IPS-20b (cell line): ENCODE data around the gene AP4M1.
"Not testable (repeated sequence)": the region's sequence is repeated elsewhere in the genome, so short reads cannot be mapped to it uniquely, and the experiment has no call there.

Experiments used
- H3K27ac ChIP-seq: one replicate; pipeline ENCODE4 v1.5.1; 2013; ENCODE audit warnings: low read length
- H3K27me3 ChIP-seq: 2 replicates; pipeline ENCODE4 v1.6.1; 2013; ENCODE audit warnings: mild to moderate bottlenecking, low read length, inconsistent platforms; ENCODE audit not compliant: insufficient read depth
- H3K36me3 ChIP-seq: 2 replicates; pipeline ENCODE4 v1.6.1; 2013; ENCODE audit warnings: low read depth, mild to moderate bottlenecking, inconsistent platforms, low read length, moderate library complexity; ENCODE audit not compliant: insufficient read depth
- H3K4me1 ChIP-seq: 2 replicates; pipeline ENCODE4 v1.6.1; 2013; ENCODE audit warnings: mild to moderate bottlenecking, control low read depth, inconsistent platforms, low read length, moderate library complexity; ENCODE audit not compliant: insufficient read depth
- H3K4me3 ChIP-seq: 2 replicates; pipeline ENCODE4 v1.5.1; 2013; ENCODE audit warnings: mild to moderate bottlenecking, low read length, inconsistent platforms
- H3K9ac ChIP-seq: 2 replicates; pipeline ENCODE4 v1.6.1; 2013; ENCODE audit warnings: low read depth, mild to moderate bottlenecking, inconsistent platforms, low read length, moderate library complexity
- H3K9me3 ChIP-seq: 2 replicates; pipeline ENCODE4 v1.6.1; 2013; ENCODE audit warnings: mild to moderate bottlenecking, low read depth, low read length, inconsistent platforms; ENCODE audit not compliant: insufficient read depth

AP4M1 gene

DNA sequence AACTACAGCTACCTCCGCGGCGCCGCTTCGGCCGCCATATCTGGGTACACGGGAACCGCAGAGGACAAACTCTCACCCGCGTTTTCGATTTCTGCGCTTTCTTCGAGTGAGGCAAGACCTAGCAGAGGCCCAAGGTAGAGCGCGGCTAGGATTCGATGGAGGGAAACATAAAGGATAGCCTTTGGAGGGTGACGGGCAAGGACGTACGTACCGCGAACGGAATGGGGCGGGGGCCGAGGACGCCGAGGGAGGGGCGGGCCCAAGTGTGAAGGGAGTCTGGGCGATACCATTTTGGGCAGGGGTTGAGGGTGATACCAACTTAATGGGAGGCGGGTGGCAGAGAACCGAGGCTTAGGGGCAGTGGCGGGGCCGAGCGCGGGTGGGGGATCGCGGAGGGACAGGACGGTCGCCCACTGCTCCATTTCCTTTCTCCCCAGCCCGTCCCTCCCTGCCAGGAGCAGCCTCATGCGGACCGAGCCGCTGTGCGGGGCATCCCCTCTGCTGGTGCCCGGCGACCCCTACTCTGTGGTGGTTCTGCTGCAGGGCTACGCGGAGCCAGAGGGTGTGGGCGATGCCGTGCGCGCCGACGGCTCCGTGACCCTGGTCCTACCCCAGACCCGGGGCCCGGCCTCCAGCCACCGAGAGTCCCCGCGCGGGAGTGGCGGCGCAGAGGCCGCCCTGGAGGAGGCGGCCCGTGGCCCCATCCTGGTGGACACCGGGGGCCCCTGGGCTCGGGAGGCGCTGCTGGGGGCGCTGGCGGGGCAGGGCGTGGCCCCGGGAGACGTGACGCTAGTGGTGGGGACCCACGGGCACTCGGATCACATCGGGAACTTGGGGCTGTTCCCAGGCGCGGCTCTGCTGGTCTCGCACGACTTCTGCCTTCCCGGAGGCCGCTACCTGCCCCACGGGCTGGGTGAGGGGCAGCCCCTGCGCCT lies 25.8 kb downstream of the AP4M1 start, which contains the start of gene MBLAC1:
TSS of gene MBLAC1 (plus strand) at position 37 of the 935 bp plus-strand sequence. CDS start at position 466, 429 bp downstream.
- peak within 1 kb of the TSS; percentile 65 for H3K27ac ChIP-seq
- peaks cover 3% of the 10 kb centered on the region; the same call in 1 of the 2 replicates for H3K4me1 ChIP-seq
- H3K27me3 ChIP-seq: peaks cover 28% of the 10 kb centered on the region
- peak within 1 kb of the TSS; percentile 88 for H3K9ac ChIP-seq
- H3K36me3 ChIP-seq: 0 out of 2 replicates have a peak, but pooled peaks cover 6% of the 10 kb centered on the region
- no peaks in the 10 kb centered on the region for H3K9me3 ChIP-seq
- H3K4me3 ChIP-seq: peak within 1 kb of the TSS; percentile 92

DNA sequence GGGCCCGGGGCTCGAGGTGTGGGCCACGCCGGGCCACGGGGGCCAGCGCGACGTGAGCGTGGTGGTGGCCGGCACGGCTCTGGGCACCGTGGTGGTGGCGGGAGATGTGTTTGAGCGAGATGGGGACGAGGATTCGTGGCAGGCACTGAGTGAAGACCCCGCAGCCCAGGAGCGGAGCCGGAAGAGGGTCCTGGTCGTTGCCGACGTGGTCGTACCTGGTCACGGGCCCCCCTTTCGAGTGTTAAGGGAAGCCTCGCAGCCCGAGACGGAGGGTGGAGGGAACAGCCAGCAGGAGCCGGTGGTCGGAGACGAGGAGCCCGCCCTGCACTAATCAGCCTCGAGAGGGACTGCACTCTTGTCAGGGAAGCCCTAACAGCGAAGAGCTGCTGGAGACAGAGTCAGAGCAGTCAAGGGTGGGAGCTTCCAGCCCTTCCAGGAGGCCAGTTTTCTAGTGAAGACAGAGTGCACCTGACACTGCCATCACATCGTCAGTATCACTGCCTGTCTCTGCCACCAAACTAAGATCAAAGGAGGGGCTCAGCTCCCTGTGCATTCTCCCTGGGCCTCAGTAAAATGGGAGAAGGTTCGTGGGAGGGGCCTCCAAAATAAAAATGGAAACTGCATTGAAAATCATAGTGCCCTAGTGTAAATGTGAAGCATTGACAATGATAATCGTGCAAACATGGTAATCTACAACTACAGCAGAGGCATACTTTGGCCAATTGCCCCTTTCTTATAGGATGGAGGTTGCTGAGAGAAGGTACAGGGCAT lies 26.6 kb downstream of the AP4M1 start:
- peaks cover 28% of the 10 kb centered on the region for H3K27me3 ChIP-seq
- H3K4me1 ChIP-seq: peaks cover 3% of the 10 kb centered on the region; the same call in 1 of the 2 replicates
- peak overlapping the region; percentile 92 for H3K4me3 ChIP-seq
- H3K27ac ChIP-seq: no peak overlapping the region
- H3K36me3 ChIP-seq: 0 out of 2 replicates have a peak, but pooled peaks cover 6% of the 10 kb centered on the region
- H3K9me3 ChIP-seq: no peaks in the 10 kb centered on the region
- peak overlapping the region; percentile 88; the same call in 1 of the 2 replicates for H3K9ac ChIP-seq

DNA sequence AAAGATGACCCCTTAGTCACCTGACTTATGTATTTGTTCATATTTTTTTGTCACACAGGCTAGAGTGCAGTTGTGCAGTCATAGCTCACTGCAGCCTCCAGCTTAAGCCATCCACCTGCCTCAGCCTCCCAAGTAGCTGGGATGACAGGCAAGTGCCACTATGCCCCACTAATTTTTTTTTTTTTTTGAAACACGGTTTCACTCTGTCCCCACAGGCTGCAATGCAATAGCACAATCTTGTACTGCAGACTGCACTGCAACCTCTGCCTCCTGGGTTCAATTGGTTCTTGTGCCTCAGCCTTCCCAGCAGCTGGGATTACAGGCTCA lies 27.2 kb downstream of the AP4M1 start:
- Histone ChIP-seq H3K36me3 (0 out of 2 replicates have a peak, but pooled peaks cover 6% of the 10 kb centered on the region), H3K9ac (no peak overlapping the region), H3K4me3 (peak overlapping the region; percentile 92; the same call in 1 of the 2 replicates), H3K27me3 (peaks cover 28% of the 10 kb centered on the region), H3K9me3 (no peaks in the 10 kb centered on the region), H3K4me1 (peaks cover 3% of the 10 kb centered on the region; the same call in 1 of the 2 replicates), H3K27ac (no peak overlapping the region)

DNA sequence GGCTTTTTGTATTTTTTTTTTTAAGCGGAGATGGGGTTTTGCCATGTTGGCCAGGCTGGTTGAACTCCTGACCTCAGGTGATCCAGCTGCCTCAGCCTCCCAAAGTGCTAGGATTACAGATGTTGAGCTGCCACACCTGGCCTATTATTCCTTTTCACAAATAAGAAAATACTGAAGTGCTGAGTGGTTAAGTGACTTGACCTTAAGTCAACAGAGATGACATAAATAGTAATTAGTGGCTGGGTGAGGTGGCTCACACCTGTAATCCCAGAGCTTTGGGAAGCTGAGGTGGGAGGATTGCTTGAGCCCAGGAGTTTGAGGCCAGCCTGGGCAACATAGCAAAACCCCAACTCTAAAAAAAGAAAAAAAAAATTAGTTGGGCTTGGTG lies 28.8 kb downstream of the AP4M1 start:
- not testable (repeated sequence) for H3K9me3 ChIP-seq, H3K27ac ChIP-seq, H3K36me3 ChIP-seq, H3K4me3 ChIP-seq, H3K9ac ChIP-seq, H3K4me1 ChIP-seq
- H3K27me3 ChIP-seq: peaks cover 28% of the 10 kb centered on the region

DNA sequence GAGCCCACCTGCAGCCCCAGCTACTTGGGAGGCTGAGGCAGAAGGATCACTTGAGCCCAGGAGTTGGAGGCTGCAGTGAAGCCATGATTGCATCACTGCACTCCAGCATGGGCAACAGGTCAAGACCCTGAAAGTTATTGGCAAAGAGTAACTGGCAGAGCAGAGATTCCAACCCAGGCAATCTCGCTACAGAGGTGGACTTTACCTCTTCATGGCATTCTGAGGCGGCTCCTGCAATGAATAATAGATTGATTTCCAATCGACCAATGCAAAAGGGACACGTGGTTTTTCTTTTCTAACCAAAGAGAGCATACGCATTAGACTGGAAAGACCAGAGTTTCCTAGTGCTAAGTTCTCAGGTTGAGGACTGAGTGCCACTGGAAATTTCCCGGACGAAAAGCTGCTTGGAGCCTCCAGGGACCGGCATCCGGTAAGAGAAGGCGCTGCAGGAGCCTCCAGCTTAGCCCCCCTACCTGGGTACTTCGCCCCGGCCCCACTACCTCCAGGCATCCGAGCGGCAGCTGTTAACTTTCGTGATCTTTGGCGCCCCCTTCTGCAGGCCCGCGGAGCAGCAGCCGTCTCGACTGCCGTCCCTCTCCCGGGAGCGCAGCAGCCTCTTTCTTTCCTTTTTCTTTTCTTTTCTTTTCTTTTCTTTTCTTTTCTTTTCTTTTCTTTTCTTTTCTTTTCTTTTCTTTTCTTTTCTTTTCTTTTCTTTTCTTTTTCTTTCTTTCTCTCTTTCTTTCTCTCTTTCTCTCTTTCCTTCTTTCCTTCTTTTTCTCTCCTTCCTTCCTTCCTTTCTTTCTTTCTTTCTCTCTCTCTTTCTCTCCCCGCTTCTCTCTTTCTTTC lies 29.4 kb downstream of the AP4M1 start:
- Histone ChIP-seq H3K9me3 (no peaks in the 10 kb centered on the region), H3K4me3 (peak overlapping the region; percentile 51; the same call in 1 of the 2 replicates), H3K4me1 (peaks cover 3% of the 10 kb centered on the region; the same call in 1 of the 2 replicates), H3K36me3 (no peaks in the 10 kb centered on the region), H3K9ac (peak overlapping the region; percentile 30; the same call in 1 of the 2 replicates), H3K27ac (no peak overlapping the region), H3K27me3 (peaks cover 28% of the 10 kb centered on the region)

DNA sequence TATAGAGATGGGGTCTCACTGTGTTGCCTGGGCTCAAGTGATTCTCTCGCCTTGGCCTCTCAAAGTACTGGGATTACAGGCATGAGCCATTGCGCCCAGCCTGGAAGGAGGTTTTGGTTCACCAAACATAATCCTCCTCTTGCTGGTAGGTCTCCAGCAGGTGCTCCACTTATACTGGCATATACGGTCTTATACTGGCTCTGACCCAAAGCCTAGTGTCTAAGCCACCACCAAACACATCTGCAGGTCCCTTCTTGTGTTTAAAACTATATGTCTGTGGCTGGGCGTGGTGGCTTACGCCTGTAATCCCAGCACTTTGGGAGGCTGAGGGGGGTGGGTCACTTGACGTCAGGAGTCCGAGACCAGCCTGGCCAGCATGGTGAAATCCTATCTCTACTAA lies 30.7 kb downstream of the AP4M1 start:
- Histone ChIP-seq H3K4me1 (peaks cover 3% of the 10 kb centered on the region; the same call in 1 of the 2 replicates), H3K36me3 (no peaks in the 10 kb centered on the region), H3K9ac (no peak overlapping the region), H3K4me3 (no peak overlapping the region), H3K9me3 (no peaks in the 10 kb centered on the region), H3K27ac (no peak overlapping the region), H3K27me3 (peaks cover 28% of the 10 kb centered on the region)

DNA sequence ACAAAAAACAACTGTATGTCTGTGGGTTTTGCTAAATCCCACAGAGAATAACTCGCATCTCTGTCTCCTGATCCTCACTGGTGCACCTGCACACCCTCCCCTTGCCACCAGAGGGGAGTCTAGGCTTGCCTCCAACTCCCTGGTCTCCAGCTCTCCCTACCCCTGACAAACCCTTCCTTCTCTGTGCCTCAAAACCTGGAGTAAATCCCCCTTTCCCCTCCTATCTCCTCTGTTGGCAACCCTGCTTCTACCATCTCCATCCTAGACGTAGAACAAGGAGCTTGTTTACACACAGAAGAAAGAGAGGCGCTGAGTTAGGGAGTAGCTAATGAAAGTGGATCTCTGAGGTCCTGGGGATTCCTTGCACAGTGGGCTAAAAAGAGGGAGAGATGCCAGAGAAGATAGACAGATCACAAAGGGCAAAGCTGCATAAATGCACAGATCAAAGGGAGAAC lies 31.3 kb downstream of the AP4M1 start:
- Histone ChIP-seq H3K27ac (no peak overlapping the region), H3K9ac (no peak overlapping the region)

DNA sequence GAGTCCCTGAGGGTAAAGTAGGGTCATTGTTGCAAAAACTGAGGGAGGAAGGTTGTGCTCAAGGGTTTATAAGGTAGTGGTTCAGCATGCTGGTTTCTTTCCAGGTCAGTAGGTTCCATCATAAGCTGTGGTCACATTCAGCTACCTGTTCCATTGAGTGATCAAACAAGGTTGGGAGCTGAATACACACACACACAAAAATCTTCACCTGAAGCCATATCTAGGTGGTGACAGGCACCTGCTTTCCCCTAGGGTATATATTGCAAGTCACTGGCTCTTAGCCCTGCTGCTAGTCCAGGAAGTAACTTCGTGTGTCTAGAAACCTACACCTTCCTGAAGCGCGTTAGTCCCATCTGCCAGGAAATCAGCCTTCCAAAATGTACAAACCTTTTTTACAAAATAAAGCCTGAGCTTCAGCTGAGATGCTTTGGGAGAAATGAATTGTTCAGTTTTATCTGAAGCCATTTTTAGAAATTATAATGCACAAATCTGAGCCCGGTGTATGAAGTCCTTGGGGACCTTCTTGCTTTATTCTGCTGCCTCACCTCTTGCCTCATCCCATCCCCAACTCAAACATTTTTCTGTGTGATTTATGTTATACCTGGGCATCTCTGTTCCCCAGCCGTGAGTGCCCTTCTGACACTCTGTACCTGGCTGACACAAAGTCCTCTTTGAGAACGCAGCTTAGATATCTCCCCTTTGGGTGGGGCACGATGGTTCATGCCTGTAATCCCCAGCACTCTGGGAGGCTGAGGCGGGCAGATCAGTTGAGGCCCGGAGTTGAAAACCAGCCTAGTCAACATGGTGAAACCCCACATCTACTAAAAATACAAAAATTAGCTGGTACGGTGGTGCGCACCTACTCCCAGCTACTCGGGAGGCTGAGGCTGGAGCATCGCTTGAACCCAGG lies 36.7 kb downstream of the AP4M1 start:
- no peaks in the 10 kb centered on the region for H3K4me1 ChIP-seq
- H3K27me3 ChIP-seq: no peaks in the 10 kb centered on the region
- no peaks in the 10 kb centered on the region for H3K36me3 ChIP-seq
- H3K4me3 ChIP-seq: no peak overlapping the region
- no peak overlapping the region for H3K27ac ChIP-seq
- H3K9me3 ChIP-seq: no peaks in the 10 kb centered on the region
- H3K9ac ChIP-seq: no peak overlapping the region

More for the DNA sequence above, 31.3 kb downstream of the AP4M1 start:
- Histone ChIP-seq H3K4me1 (peaks cover 3% of the 10 kb centered on the region; the same call in 1 of the 2 replicates), H3K9me3 (no peaks in the 10 kb centered on the region), H3K36me3 (no peaks in the 10 kb centered on the region), H3K27me3 (peaks cover 24% of the 10 kb centered on the region), H3K4me3 (no peak overlapping the region)

DNA sequence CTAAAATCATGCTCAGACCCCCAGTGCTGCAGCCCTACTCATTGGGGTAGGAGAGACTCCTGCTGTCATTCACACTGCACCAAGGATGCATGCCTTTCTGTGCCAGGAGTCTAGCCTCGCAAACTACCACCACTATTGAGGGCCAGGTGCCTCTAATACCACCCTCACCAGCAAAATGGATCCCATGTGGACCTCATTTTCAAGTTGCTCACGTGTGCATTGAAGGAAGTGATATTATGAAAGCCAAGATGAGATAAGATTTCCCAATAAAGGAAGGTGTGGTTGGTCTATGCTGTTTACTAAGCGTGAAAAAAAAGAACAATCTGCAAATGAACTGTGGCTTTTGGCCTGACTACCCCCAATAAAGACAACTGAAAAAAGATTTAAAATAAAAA lies 40.1 kb downstream of the AP4M1 start:
- Histone ChIP-seq H3K27ac (no peak overlapping the region), H3K9ac (no peak overlapping the region), H3K4me1 (no peaks in the 10 kb centered on the region), H3K27me3 (no peaks in the 10 kb centered on the region), H3K36me3 (no peaks in the 10 kb centered on the region), H3K9me3 (no peaks in the 10 kb centered on the region), H3K4me3 (no peak overlapping the region)

DNA sequence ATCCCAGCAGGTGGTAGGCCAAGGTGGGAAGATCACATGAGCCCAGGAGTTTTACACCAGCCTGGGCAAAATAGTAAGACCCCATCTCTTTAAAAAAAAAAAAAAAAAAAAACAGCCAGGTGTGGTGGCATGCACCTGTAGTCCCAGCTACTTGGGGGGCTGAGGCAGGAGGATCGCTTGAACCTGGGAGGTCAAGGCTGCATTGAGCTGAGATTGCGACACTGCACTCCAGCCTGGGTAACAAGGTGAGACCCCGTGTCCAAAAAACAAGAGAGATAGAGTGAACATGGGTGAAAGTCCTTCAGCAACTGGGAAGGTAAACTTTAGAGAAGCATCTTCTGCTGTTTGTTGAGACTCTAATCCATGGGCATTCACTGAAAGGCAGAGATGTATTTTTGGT lies 41.0 kb downstream of the AP4M1 start:
- Histone ChIP-seq H3K4me3 (no peak overlapping the region), H3K9ac (no peak overlapping the region), H3K9me3 (no peaks in the 10 kb centered on the region), H3K4me1 (no peaks in the 10 kb centered on the region), H3K27me3 (no peaks in the 10 kb centered on the region), H3K36me3 (no peaks in the 10 kb centered on the region), H3K27ac (no peak overlapping the region)
